Esophagus muscularis mucosa (tissue), 4 donors: ENCODE measurements around the gene FARSB. TPM values are rescaled to one million over a fixed set of nuclear protein-coding genes. Genes with fewer than 3 reads are reported as not detected.

Source experiments
- DNase-seq: peaks from one replicate; pipeline ENCODE4 v3.0.0-alpha.2; 2017; ENCODE audit errors: extremely low spot score
- H3K27ac ChIP-seq, 4 donors: fragments of 200-600 bp; sonication (generic); replicated peaks in 1 of 4; 1 replicate in 3 of 4; 2 replicates in 1 of 4; pipeline ENCODE4 v1.5.1; 2016 to 2019; ENCODE audit warnings: mild to moderate bottlenecking in 1 of 4
- H3K27me3 ChIP-seq, 4 donors: fragments of 200-600 bp; sonication (generic); one replicate each; pipeline versions ENCODE4 v1.5.1 to v1.6.0; 2016 to 2019
- H3K36me3 ChIP-seq, 4 donors: fragments of 200-600 bp; sonication (generic); one replicate each; pipeline ENCODE4 v1.5.1; 2016 to 2019
- H3K4me1 ChIP-seq, 4 donors: fragments of 200-600 bp; sonication (generic); one replicate each; pipeline ENCODE4 v1.5.1; 2016 to 2019
- H3K4me3 ChIP-seq, 4 donors: fragments of 200-600 bp; sonication (generic); 1 replicate in 2 of 4; 2 replicates in 2 of 4; pipeline ENCODE4 v1.5.1; 2016 to 2019; ENCODE audit warnings: mild to moderate bottlenecking in 4 of 4, moderate library complexity in 1 of 4
- H3K9me3 ChIP-seq, 4 donors: fragments of 200-600 bp; sonication (generic); 1 replicate in 3 of 4; 2 replicates in 1 of 4; pipeline ENCODE4 v1.5.1; 2016 to 2019
- CTCF ChIP-seq, 3 experiments: fragments of 200-600 bp in 2 of 3; fragments of 450-650 bp in 1 of 3; sonication (generic) in 2 of 3; IDR thresholded peaks; one replicate each; pipeline ENCODE4 v1.5.1; 2017 to 2019; ENCODE audit warnings: antibody characterized with exemption in 3 of 3, mild to moderate bottlenecking in 2 of 3, moderate library complexity in 1 of 3
- EP300 ChIP-seq: sonication (generic); formaldehyde crosslinking; IDR thresholded peaks from one replicate; pipeline ENCODE4 v1.6.1; 2017; ENCODE audit warnings: antibody characterized with exemption
- POLR2A ChIP-seq: fragments of 450-650 bp; IDR thresholded peaks from one replicate; pipeline ENCODE4 v1.6.1; 2017; ENCODE audit warnings: antibody characterized with exemption, moderate library complexity, mild to moderate bottlenecking, low read depth
- POLR2AphosphoS5 ChIP-seq, 2 donors: sonication (generic); formaldehyde crosslinking; IDR thresholded peaks; one replicate each; pipeline ENCODE4 v1.6.1; 2017; ENCODE audit warnings: antibody characterized with exemption in 2 of 2
- WGBS: methylation state at CpG from one replicate; pipeline ENCODE4 v1.1.5; 2018; 5-methylcytosine and 5-hydroxymethylcytosine counted together
- intact Hi-C: fragments of 100-400 bp; cut with DNase I; formaldehyde crosslinking; loops from one replicate; pipeline ENCODE4 v1.15.1; 2023
- total RNA-seq, 4 donors: library from RNA; depleted of rRNA; stranded (reverse); fragments of >200 nt; gene quantifications; one replicate each; pipeline versions ENCODE4 v1.1.0 to v1.2.1, GENCODE V29; 2016

The FARSB gene
- total RNA-seq, 4 donors from 2014 or later = 11.9 to 14.4 (median 12.4) TPM

GRCh38 chr2:222544661-222545060, 111.2 kb downstream of the FARSB start:
- intact Hi-C loops = no loop called here
- Histone ChIP-seq H3K27ac (no peak overlapping the region), H3K27me3 (no peaks in the 10 kb centered on the region), H3K36me3 (no peaks in the 10 kb centered on the region), H3K4me3 (no peak overlapping the region), H3K9me3 (no peaks in the 10 kb centered on the region), H3K4me1 (peaks cover 0 to 35% (median 24%) of the 10 kb centered on the region in 4 donors)
- WGBS = 54% methylated on average over 1 of the region's 1 CpG
- DNase-seq = no peak
- no peak for TF ChIP-seq POLR2A
- TF ChIP-seq EP300 = no peak
- no peak for TF ChIP-seq POLR2AphosphoS5 (IDR thresholded peaks at IDR 0.05)
- no peak for TF ChIP-seq CTCF (IDR thresholded peaks at IDR 0.05)

GRCh38 chr2:222538535-222538934, 117.4 kb downstream of the FARSB start:
- H3K36me3 ChIP-seq = no peaks in the 10 kb centered on the region
- no peak for DNase-seq
- no peak overlapping the region for H3K4me3 ChIP-seq
- no peak for TF ChIP-seq CTCF (IDR thresholded peaks at IDR 0.05)
- no peak for TF ChIP-seq EP300
- no peak for TF ChIP-seq POLR2A
- TF ChIP-seq POLR2AphosphoS5 (IDR thresholded peaks at IDR 0.05) = no peak
- no peaks in the 10 kb centered on the region for H3K27me3 ChIP-seq
- H3K27ac ChIP-seq = no peak overlapping the region
- no peaks in the 10 kb centered on the region for H3K9me3 ChIP-seq
- H3K4me1 ChIP-seq = no peaks in the 10 kb centered on the region
- WGBS = 82% methylated on average over 3 of the region's 3 CpGs
- intact Hi-C loops = no loop called here

GRCh38 chr2:222535477-222535876, 120.4 kb downstream of the FARSB start:
- 82% methylated on average over 6 of the region's 6 CpGs for WGBS
- H3K36me3 ChIP-seq = no peaks in the 10 kb centered on the region
- DNase-seq = no peak
- no peaks in the 10 kb centered on the region for H3K9me3 ChIP-seq
- intact Hi-C loops = no loop called here
- TF ChIP-seq CTCF (IDR thresholded peaks at IDR 0.05) = no peak
- no peak overlapping the region for H3K27ac ChIP-seq
- no peaks in the 10 kb centered on the region for H3K27me3 ChIP-seq
- no peak overlapping the region for H3K4me3 ChIP-seq
- H3K4me1 ChIP-seq = no peaks in the 10 kb centered on the region

GRCh38 chr2:222532315-222532714, 123.6 kb downstream of the FARSB start:
- no peaks in the 10 kb centered on the region for H3K9me3 ChIP-seq
- no peaks in the 10 kb centered on the region for H3K36me3 ChIP-seq
- no peak overlapping the region for H3K27ac ChIP-seq
- no peak for TF ChIP-seq POLR2A
- no peak for TF ChIP-seq CTCF (IDR thresholded peaks at IDR 0.05)
- no peak for TF ChIP-seq POLR2AphosphoS5 (IDR thresholded peaks at IDR 0.05)
- no peak for TF ChIP-seq EP300
- no peak for DNase-seq
- H3K4me3 ChIP-seq = no peak overlapping the region
- 89% methylated on average over 5 of the region's 5 CpGs for WGBS
- intact Hi-C loops = no loop called here
- H3K27me3 ChIP-seq = no peaks in the 10 kb centered on the region
- H3K4me1 ChIP-seq = no peaks in the 10 kb centered on the region

- TF ChIP-seq CTCF (IDR thresholded peaks at IDR 0.05) (no peak), EP300 (no peak), POLR2A (no peak), POLR2AphosphoS5 (IDR thresholded peaks at IDR 0.05) (no peak)
- H3K9me3 ChIP-seq = no peaks in the 10 kb centered on the region
- no peaks in the 10 kb centered on the region for H3K36me3 ChIP-seq
- intact Hi-C loops = no loop called here
- DNase-seq = no peak
- no peaks in the 10 kb centered on the region for H3K27me3 ChIP-seq
- H3K4me3 ChIP-seq = no peak overlapping the region
- H3K27ac ChIP-seq = no peak overlapping the region
- WGBS = 84% methylated on average over 7 of the region's 7 CpGs
- no peaks in the 10 kb centered on the region for H3K4me1 ChIP-seq
Measured at GRCh38 chr2:222526480-222527277, 129.2 kb downstream of the FARSB start.
